Measurements from ENCODE around the gene FBXL22. TPM values are rescaled to one million over a fixed set of nuclear protein-coding genes. Genes with fewer than 3 reads are reported as not detected.

FBXL22 gene
- total and polyA plus RNA-seq, 2 of the 8 experiments (the other 6 are each of a cell fraction or from before 2014, with no cell fraction given): 0.09 to 0.47 TPM

GRCh38 chr15:63595688-63596087 lies 1.5 kb upstream of the FBXL22 start:
- H2BK5ac ChIP-seq (ENCODE audit: low read depth, low read length): no peak overlapping the region
- H4K91ac ChIP-seq (replicated peaks; ENCODE audit: insufficient read length, low read length): no peak overlapping the region
- no peak overlapping the region for H3K56ac ChIP-seq (replicated peaks; ENCODE audit: insufficient read length, low read depth, low read length)
- H3K27me3 ChIP-seq (replicated peaks in 1 of 4; ENCODE audit: control insufficient read depth in 3 of 4, extremely low read depth in 1 of 4, insufficient read depth in 3 of 4, low read length in 3 of 4): peaks cover 0 to 13% (median 4%) of the 10 kb centered on the region in 4 experiments; a peak in 3 of 7 replicates
- no peak overlapping the region for H2AFZ ChIP-seq (ENCODE audit: low read length)
- H3K23ac ChIP-seq (ENCODE audit: insufficient read length): no peak overlapping the region
- no peak overlapping the region for H4K8ac ChIP-seq (ENCODE audit: extremely low read depth, insufficient read depth, low read length)
- H3K9ac ChIP-seq (replicated peaks in 1 of 4; ENCODE audit: extremely low read depth in 1 of 4, low read depth in 3 of 4, low read length in 3 of 4): no peak overlapping the region
- DNase-seq (ENCODE audit: low read depth in 1 of 2, low spot score in 2 of 2) (no peak), FAIRE-seq (no peak)
- CTCF ChIA-PET (ENCODE audit: partially characterized antibody): interaction anchor here (1.0 to 2.4 kb wide), 10 partner anchors 8 to 133 kb away, joined by 3 to 8 read pairs (median 3); partner anchors contain the start of gene USP3
- no peak overlapping the region for H4K5ac ChIP-seq (ENCODE audit: insufficient read length, low read depth, low read length)
- no peak overlapping the region for H3K4me2 ChIP-seq (ENCODE audit: insufficient read depth in 1 of 2, low read depth in 2 of 2, low read length in 2 of 2)
- H2BK12ac ChIP-seq (ENCODE audit: low read depth, low read length): no peak overlapping the region
- H3K4me1 ChIP-seq (replicated peaks in 1 of 4; ENCODE audit: control insufficient read depth in 3 of 4, insufficient read depth in 4 of 4, low read length in 3 of 4): peaks cover 0 to 21% (median 12%) of the 10 kb centered on the region in 4 experiments; a peak in 6 of 7 replicates
- WGBS, 2 experiments (ENCODE audit: extremely low coverage in 1 of 2, insufficient coverage in 1 of 2, insufficient read length in 1 of 2, insufficient replicate concordance in 2 of 2, low coverage in 1 of 2, low lambda C conversion rate in 2 of 2, missing lambda C conversion rate in 1 of 2): 83% methylated on average over 1 of the region's 1 CpG; no CpG with 5 or more reads in 1 of the 2 experiments
- H3K9me3 ChIP-seq (ENCODE audit: insufficient read depth in 2 of 2, low read depth in 1 of 2, low read length in 1 of 2): no peaks in the 10 kb centered on the region
- H3K4me3 ChIP-seq (ENCODE audit: extremely low read depth in 1 of 4, insufficient read depth in 2 of 4, low read depth in 3 of 4, low read length in 4 of 4): no peak overlapping the region
- H3K23me2 ChIP-seq (ENCODE audit: low read depth, low read length): peaks cover 5% of the 10 kb centered on the region; the same call in 1 of the 2 replicates
- POLR2A ChIA-PET (ENCODE audit: partially characterized antibody): interaction anchor here (1.1 kb wide), 1 partner anchor 90 kb away, joined by 3 read pairs; no protein-coding TSS in a partner anchor
- H3K36me3 ChIP-seq (ENCODE audit: control insufficient read depth in 2 of 4, insufficient read depth in 4 of 4, low read length in 3 of 4): 0 out of 8 replicates have a peak, but pooled peaks cover 0 to 3% (median 1%) of the 10 kb centered on the region in 4 experiments
- H3K79me1 ChIP-seq (ENCODE audit: low read depth, low read length): no peaks in the 10 kb centered on the region; the same call in 1 of the 2 replicates
- no peak overlapping the region for H3K14ac ChIP-seq (ENCODE audit: insufficient read length)
- no peak overlapping the region for H3K4ac ChIP-seq (replicated peaks; ENCODE audit: insufficient read length, low read depth, low read length)
- H3K18ac ChIP-seq (ENCODE audit: extremely low read depth, low read length): no peak overlapping the region
- no peak overlapping the region for H2AK5ac ChIP-seq (ENCODE audit: low read depth, low read length)
- H2BK15ac ChIP-seq (ENCODE audit: low read length): no peak overlapping the region
- H3K27ac ChIP-seq (ENCODE audit: low read depth, low read length): no peak overlapping the region
- H3K79me2 ChIP-seq (ENCODE audit: control insufficient read depth in 1 of 2, insufficient read depth in 2 of 2, low read length in 2 of 2): no peaks in the 10 kb centered on the region
- no peak overlapping the region for H2BK120ac ChIP-seq (replicated peaks; ENCODE audit: low read depth, low read length)
- H2BK20ac ChIP-seq (ENCODE audit: low read length): no peak overlapping the region
- no peaks in the 10 kb centered on the region for H4K20me1 ChIP-seq (replicated peaks in 1 of 2; ENCODE audit: control insufficient read depth in 1 of 2, insufficient read depth in 2 of 2, low read length in 2 of 2)
- TF ChIP-seq ATF2 (IDR thresholded peaks at IDR 0.05; ENCODE audit: low read length): no peak
- TF ChIP-seq CHD2 (IDR thresholded peaks at IDR 0.05; ENCODE audit: low read length): no peak
- TF ChIP-seq ZNF274 (IDR thresholded peaks at IDR 0.05; ENCODE audit: borderline replicate concordance, extremely low read depth, low read length): no peak
- TF ChIP-seq RFX5 (IDR thresholded peaks at IDR 0.05; ENCODE audit: borderline replicate concordance, low read depth, low read length): no peak
- TF ChIP-seq GTF2F1 (IDR thresholded peaks at IDR 0.05; ENCODE audit: borderline replicate concordance, low read depth, low read length): no peak
- TF ChIP-seq EZH2 (IDR thresholded peaks at IDR 0.05; ENCODE audit: low read depth, low read length, severe bottlenecking): no peak
- TF ChIP-seq ATF3 (IDR thresholded peaks at IDR 0.05; ENCODE audit: insufficient read depth, low read depth, low read length): no peak
- no peak for TF ChIP-seq BCL11A (IDR thresholded peaks at IDR 0.05; ENCODE audit: low read depth in 2 of 2, low read length in 2 of 2)
- no peak for TF ChIP-seq TCF12 (IDR thresholded peaks at IDR 0.05; ENCODE audit: low read depth, low read length)
- no peak for TF ChIP-seq HDAC2 (IDR thresholded peaks at IDR 0.05; ENCODE audit: borderline replicate concordance in 1 of 2, low read depth in 2 of 2, low read length in 2 of 2)
- TF ChIP-seq EGR1 (IDR thresholded peaks at IDR 0.05; ENCODE audit: borderline replicate concordance, low read depth, low read length): no peak

Measured in H1 (cell line).